ENCODE measurements around the gene ICA1L. TPM values are rescaled to one million over a fixed set of nuclear protein-coding genes. Genes with fewer than 3 reads are reported as not detected.

ICA1L gene
- 4.5 TPM in 2 replicates for total RNA-seq (2021)
- long read RNA-seq, partial matches to known transcripts: 0 of 3 reads
- long read RNA-seq, other reads (novel, unspliced or antisense): 1 of 3 reads

GRCh38 chr2:202871300-202872141, at the start of gene ICA1L:
TSS of gene ICA1L (minus strand) at chr2:202871766. CDS start at chr2:202829009, 42,757 bp downstream.
- H3K27ac ChIP-seq (ENCODE audit: insufficient read length, low read depth, low read length): no peak within 1 kb of the TSS

More at GRCh38 chr2:202871300-202872141, at the start of gene ICA1L:
- Histone ChIP-seq H3K79me2 (ENCODE audit: insufficient read depth, low read length) (no peaks in the 10 kb centered on the region), H3K79me1 (ENCODE audit: insufficient read depth, low read depth, low read length, poor library complexity, severe bottlenecking) (no peaks in the 10 kb centered on the region), H3K4ac (ENCODE audit: low read depth, low read length) (no peak within 1 kb of the TSS), H2BK120ac (ENCODE audit: low read depth, low read length, poor library complexity, severe bottlenecking) (no peak within 1 kb of the TSS), H3K18ac (ENCODE audit: insufficient read length, low read depth, low read length) (peak within 1 kb of the TSS; percentile 63), H3K23me2 (ENCODE audit: insufficient read length, low read depth, low read length, poor library complexity, severe bottlenecking) (peaks cover 5% of the 10 kb centered on the region), H2BK5ac (ENCODE audit: insufficient read length, low read length) (no peak within 1 kb of the TSS), H4K5ac (ENCODE audit: insufficient read length, low read depth, low read length) (no peak within 1 kb of the TSS), H3K27me3 (ENCODE audit: insufficient read depth, low read length) (no peaks in the 10 kb centered on the region), H2BK20ac (ENCODE audit: low read depth, low read length, poor library complexity, severe bottlenecking) (no peak within 1 kb of the TSS), H3K56ac (ENCODE audit: insufficient read length, low read depth, low read length) (no peak within 1 kb of the TSS), H2BK15ac (ENCODE audit: low read depth, low read length) (no peak within 1 kb of the TSS), H3K14ac (ENCODE audit: insufficient read depth, low read length) (peak within 1 kb of the TSS; percentile 51; the same call in 1 of the 2 replicates), H3K4me2 (ENCODE audit: insufficient read depth, insufficient read length, low read length) (peak within 1 kb of the TSS; percentile 83), H4K91ac (ENCODE audit: insufficient read length, low read depth, low read length) (no peak within 1 kb of the TSS), H2BK12ac (ENCODE audit: insufficient read length, low read depth, low read length) (no peak within 1 kb of the TSS), H2AK5ac (ENCODE audit: insufficient read length, low read length) (no peak within 1 kb of the TSS), H3T11ph (ENCODE audit: low read length) (no peak within 1 kb of the TSS), H4K20me1 (ENCODE audit: control insufficient read depth, insufficient read depth, insufficient read length) (no peaks in the 10 kb centered on the region), H4K8ac (replicated peaks; ENCODE audit: insufficient read length, low read depth, low read length) (no peak within 1 kb of the TSS), H3K4me1 (ENCODE audit: insufficient read depth, low read length) (no peaks in the 10 kb centered on the region), H3K9me3 (ENCODE audit: control insufficient read depth, low read depth, low read length) (no peaks in the 10 kb centered on the region), H3K9ac (ENCODE audit: extremely low read depth, insufficient read length, low read length) (peak within 1 kb of the TSS; percentile 59), H3K23ac (ENCODE audit: insufficient read length, low read depth, low read length) (no peak within 1 kb of the TSS), H2AFZ (ENCODE audit: low read length) (peak within 1 kb of the TSS; percentile 89)
- TF ChIP-seq CTCF (conservative IDR thresholded peaks at IDR 0.05): no peak; the same call in 2 of the 3 replicates
- peak within 1 kb of the TSS; percentile 18 to 98 (median 77); a peak in 4 of 7 replicates for H3K27ac Mint-ChIP-seq
- H3K9me3 Mint-ChIP-seq: no peaks in the 10 kb centered on the region
- peak within 1 kb of the TSS; percentile 90 to 91 for H3K4me3 Mint-ChIP-seq
- H3K27me3 Mint-ChIP-seq (ENCODE audit: low read depth): peaks cover 3% of the 10 kb centered on the region; the same call in 1 of the 2 replicates
- peak; percentile 66 for DNase-seq
- no CpG with 5 or more reads among the region's 93 CpGs for WGBS (ENCODE audit: extremely low coverage, insufficient read length, low lambda C conversion rate)
- H3K4me1 Mint-ChIP-seq: peaks cover 10 to 11% of the 10 kb centered on the region in 2 experiments
- no peaks in the 10 kb centered on the region; a peak in 1 of 7 replicates for H3K36me3 Mint-ChIP-seq (ENCODE audit: insufficient read depth in 1 of 3, low read depth in 3 of 3)
